SK-N-SH (cell line): ENCODE data around the gene TMEM132D. TPM values are rescaled to one million over a fixed set of nuclear protein-coding genes. Genes with fewer than 3 reads are reported as not detected.

Experiments used
- CTCF ChIA-PET: fragments of 300-600, 350-600 bp; formaldehyde crosslinking; extraction: SDS; loops from one replicate; lab custom pipeline; 2021; lab: Yijun Ruan, JAX
- POLR2A ChIA-PET: fragments of 350-600 bp; sonication (Branson Sonifier 250); formaldehyde crosslinking; extraction: SDS; loops from one replicate; lab custom pipeline; 2020; ENCODE audit warnings: antibody characterized with exemption, inconsistent platforms; lab: Yijun Ruan, JAX
- DNase-seq: peaks from one replicate; pipeline ENCODE4 v3.0.0; 2012
- H2AFZ ChIP-seq: fragments of 200-600 bp; sonication (generic); 2 replicates; pipeline ENCODE4 v1.8.1; 2016; ENCODE audit warnings: antibody characterized with exemption, mild to moderate bottlenecking, low read depth
- H3F3A ChIP-seq: fragments of 200-600 bp; sonication (generic); replicated peaks from 2 replicates; pipeline ENCODE3; 2016; ENCODE audit warnings: antibody characterized with exemption, mild to moderate bottlenecking; ENCODE audit not compliant: insufficient read depth
- H3K27ac ChIP-seq, 2 experiments: fragments of 200-500 bp in 1 of 2; fragments of 200-600 bp in 1 of 2; sonication (Bioruptor generic) in 1 of 2; sonication (generic), shearing (Covaris generic) in 1 of 2; 2 replicates each; pipeline versions ENCODE4 v1.5.1 to v1.6.1; 2014 to 2016; ENCODE audit warnings: low read depth in 2 of 2, inconsistent platforms in 1 of 2, low read length in 1 of 2, mild to moderate bottlenecking in 1 of 2, mixed read lengths in 1 of 2
- H3K27me3 ChIP-seq: fragments of 200-600 bp; sonication (generic), shearing (Covaris generic); 2 replicates; pipeline ENCODE4 v1.6.1; 2016; ENCODE audit warnings: mixed run types; ENCODE audit not compliant: insufficient read depth
- H3K36me3 ChIP-seq, 2 experiments: fragments of 200-500 bp in 1 of 2; fragments of 200-600 bp in 1 of 2; sonication (Bioruptor generic) in 1 of 2; sonication (generic) in 1 of 2; replicated peaks in 1 of 2; 2 replicates each; pipeline versions ENCODE3 to v1.5.1; 2014 to 2016; ENCODE audit warnings: low read length in 1 of 2, mild to moderate bottlenecking in 1 of 2; ENCODE audit not compliant: insufficient read depth in 2 of 2, control insufficient read depth in 1 of 2
- H3K4me1 ChIP-seq, 2 experiments: fragments of 200-500 bp in 1 of 2; fragments of 200-600 bp in 1 of 2; sonication (Bioruptor generic) in 1 of 2; sonication (generic), shearing (Covaris generic) in 1 of 2; 2 replicates each; pipeline versions ENCODE4 v1.5.1 to v1.6.1; 2014 to 2016; ENCODE audit warnings: low read depth in 1 of 2, low read length in 1 of 2, mixed run types in 1 of 2; ENCODE audit not compliant: insufficient read depth in 2 of 2, control insufficient read depth in 1 of 2
- H3K4me2 ChIP-seq: fragments of 200-600 bp; sonication (generic), shearing (Covaris generic); 2 replicates; pipeline ENCODE4 v1.6.1; 2017; ENCODE audit warnings: mixed run types
- H3K4me3 ChIP-seq, 2 experiments: fragments of 200-500 bp in 1 of 2; fragments of 200-600 bp in 1 of 2; sonication (Bioruptor generic) in 1 of 2; sonication (generic), shearing (Covaris generic) in 1 of 2; 2 replicates each; pipeline versions ENCODE4 v1.5.1 to v1.8.1; 2014 to 2016; ENCODE audit warnings: low read depth in 2 of 2, inconsistent platforms in 1 of 2, low read length in 1 of 2, mild to moderate bottlenecking in 1 of 2, mixed read lengths in 1 of 2, moderate library complexity in 1 of 2
- H3K79me2 ChIP-seq: fragments of 200-600 bp; sonication (generic); 2 replicates; pipeline ENCODE4 v1.8.1; 2017; ENCODE audit warnings: mild to moderate bottlenecking; ENCODE audit not compliant: insufficient read depth
- H3K9ac ChIP-seq: fragments of 200-600 bp; sonication (generic); 2 replicates; pipeline ENCODE4 v1.6.1; 2017; ENCODE audit warnings: mixed run types
- H3K9me2 ChIP-seq: fragments of 200-600 bp; sonication (generic); 2 replicates; pipeline ENCODE4 v1.6.1; 2017; ENCODE audit warnings: mixed run types
- H3K9me3 ChIP-seq: fragments of 200-600 bp; sonication (generic); 2 replicates; pipeline ENCODE4 v1.6.1; 2017; ENCODE audit warnings: mixed run types, mild to moderate bottlenecking, moderate library complexity
- H4K20me1 ChIP-seq: fragments of 200-600 bp; sonication (generic); 2 replicates; pipeline ENCODE4 v1.6.1; 2017; ENCODE audit warnings: mild to moderate bottlenecking, mixed run types; ENCODE audit not compliant: insufficient read depth
- EP300 ChIP-seq, 2 experiments: IDR thresholded peaks; 2 replicates each; pipeline versions ENCODE4 v1.4.0 to v1.6.1; 2012; ENCODE audit warnings: borderline replicate concordance in 1 of 2, low read depth in 1 of 2, low read length in 1 of 2
- EZH2phosphoT487 ChIP-seq: fragments of 200-600 bp; sonication (generic); IDR thresholded peaks from 2 replicates; pipeline ENCODE4 v1.6.1; 2017; ENCODE audit warnings: low read depth, mixed run types, mild to moderate bottlenecking, antibody characterized with exemption, moderate library complexity, borderline replicate concordance
- GATA2 ChIP-seq: sonication (generic); formaldehyde crosslinking; IDR thresholded peaks from 2 replicates; pipeline ENCODE4 v1.5.0; 2020; ENCODE audit warnings: mild to moderate bottlenecking, missing genetic modification reagents
- MXI1 ChIP-seq: IDR thresholded peaks from 2 replicates; pipeline ENCODE4 v1.6.1; 2012; ENCODE audit warnings: mild to moderate bottlenecking, low read depth, low read length, improper control_type of control experiment
- RAD21 ChIP-seq: IDR thresholded peaks from 2 replicates; pipeline ENCODE4 v1.6.1; 2012; ENCODE audit warnings: mild to moderate bottlenecking, low read length
- RFX5 ChIP-seq: IDR thresholded peaks from 2 replicates; pipeline ENCODE4 v1.6.1; 2012; ENCODE audit warnings: mild to moderate bottlenecking, improper control_type of control experiment, low read length
- RXRA ChIP-seq: IDR thresholded peaks from 2 replicates; pipeline ENCODE4 v1.4.0; 2012; ENCODE audit warnings: low read depth, mild to moderate bottlenecking, borderline replicate concordance
- SIN3A ChIP-seq: IDR thresholded peaks from 2 replicates; pipeline ENCODE4 v1.6.1; 2012; ENCODE audit warnings: low read depth, mild to moderate bottlenecking, low read length, moderate library complexity, borderline replicate concordance
- SMC3 ChIP-seq: IDR thresholded peaks from 2 replicates; pipeline ENCODE4 v1.6.1; 2012; ENCODE audit warnings: low read depth, low read length, improper control_type of control experiment
- TCF12 ChIP-seq: IDR thresholded peaks from 2 replicates; pipeline ENCODE4 v1.4.0; 2012
- TEAD4 ChIP-seq: IDR thresholded peaks from 2 replicates; pipeline ENCODE4 v1.4.0; 2012; ENCODE audit warnings: mild to moderate bottlenecking, borderline replicate concordance; ENCODE audit not compliant: insufficient read depth
- YY1 ChIP-seq: IDR thresholded peaks from 2 replicates; pipeline ENCODE4 v1.4.0; 2012; ENCODE audit warnings: low read depth, mild to moderate bottlenecking
- WGBS: methylation state at CpG from one replicate; pipeline ENCODE4 v1.1.6; 2017; ENCODE audit warnings: low lambda C conversion rate; 5-methylcytosine and 5-hydroxymethylcytosine counted together
- polyA plus RNA-seq, 3 experiments: library from polyadenylated mRNA; depleted of rRNA; stranded (reverse); fragments of >200 nt; gene quantifications; 2 replicates each; pipeline ENCODE4 v1.2.3, GENCODE V29; 2012
- TF ChIP-seq, protein P1 (sequence below): IDR thresholded peaks from 2 replicates; pipeline ENCODE4 v1.6.1; 2012; ENCODE audit warnings: mild to moderate bottlenecking, low read depth, low read length, moderate library complexity
- TF ChIP-seq, protein P2 (sequence below): fragments of 150-350 bp; IDR thresholded peaks from 2 replicates; pipeline ENCODE4 v1.6.1; 2017; ENCODE audit warnings: antibody characterized with exemption, low read length, low read depth, borderline replicate concordance
- TF ChIP-seq, protein P3 (sequence below): IDR thresholded peaks from 2 replicates; pipeline ENCODE4; 2012
- TF ChIP-seq, protein P4 (sequence below): IDR thresholded peaks from 2 replicates; pipeline ENCODE4 v1.4.0; 2012; ENCODE audit warnings: low read depth, borderline replicate concordance
- TF ChIP-seq, protein P5 (sequence below): fragments of 150-350 bp; IDR thresholded peaks from 2 replicates; pipeline ENCODE4 v1.6.1; 2016; ENCODE audit warnings: mild to moderate bottlenecking, low read depth, low read length

TMEM132D gene
- polyA plus RNA-seq, 1 of the 3 experiments (the other 2 are of a cell fraction): not detected

DNA sequence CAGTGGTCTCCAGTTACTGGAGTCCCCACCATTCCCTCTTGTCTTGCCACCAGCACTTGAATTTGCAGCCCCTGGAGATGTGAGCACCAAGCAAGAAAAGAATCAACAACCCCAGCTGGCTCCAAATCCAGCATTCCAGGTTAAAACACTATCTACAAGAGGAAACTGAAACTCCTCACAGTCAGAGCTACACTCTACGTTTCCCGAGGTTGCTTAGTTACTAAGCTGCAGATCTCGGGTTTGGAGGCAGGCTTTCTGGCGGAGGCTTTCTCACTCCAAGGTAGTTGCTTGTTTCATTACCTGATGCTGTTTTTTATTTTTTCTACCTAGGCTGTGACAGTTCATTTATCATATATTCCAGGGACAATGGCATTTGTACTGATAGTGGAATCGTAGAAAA, 802.4 kb downstream of the TMEM132D start:
- 35% methylated on average over 5 of the region's 5 CpGs for WGBS
- POLR2A ChIA-PET: no interaction called here

DNA sequence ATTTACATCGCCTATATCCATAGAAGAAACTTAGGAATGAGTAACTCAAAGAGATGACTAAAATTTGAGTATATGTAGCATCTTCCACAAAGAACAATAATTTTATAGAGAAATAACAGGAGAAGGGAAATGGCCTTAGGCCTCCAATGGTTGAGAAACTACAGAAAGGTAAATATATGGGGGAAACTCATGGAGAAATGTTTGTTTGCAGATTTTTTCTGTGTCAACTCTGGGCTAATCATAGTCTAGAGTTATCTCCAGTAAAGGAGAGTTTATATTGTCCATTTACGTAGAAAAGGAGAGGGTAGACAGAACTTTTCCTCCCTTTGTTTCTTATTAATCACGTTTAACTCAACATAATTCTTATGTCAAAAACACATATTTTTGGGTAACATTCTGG, 806.4 kb downstream of the TMEM132D start:
- no peaks in the 10 kb centered on the region for H4K20me1 ChIP-seq
- H3K36me3 ChIP-seq: no peaks in the 10 kb centered on the region
- H3K9me3 ChIP-seq: no peaks in the 10 kb centered on the region
- no peaks in the 10 kb centered on the region for H3K9me2 ChIP-seq
- WGBS: 32% methylated on average over 3 of the region's 3 CpGs
- H3K27ac ChIP-seq: no peak overlapping the region
- no peaks in the 10 kb centered on the region for H3K79me2 ChIP-seq
- no peaks in the 10 kb centered on the region for H3F3A ChIP-seq
- no peak for DNase-seq
- H2AFZ ChIP-seq: no peak overlapping the region
- H3K4me2 ChIP-seq: no peak overlapping the region
- no peaks in the 10 kb centered on the region for H3K4me1 ChIP-seq
- ChIA-PET CTCF (no interaction called here), POLR2A (no interaction called here)
- no peak overlapping the region for H3K9ac ChIP-seq
- no peak overlapping the region for H3K4me3 ChIP-seq
- H3K27me3 ChIP-seq: no peaks in the 10 kb centered on the region
- TF ChIP-seq, protein P1, sequence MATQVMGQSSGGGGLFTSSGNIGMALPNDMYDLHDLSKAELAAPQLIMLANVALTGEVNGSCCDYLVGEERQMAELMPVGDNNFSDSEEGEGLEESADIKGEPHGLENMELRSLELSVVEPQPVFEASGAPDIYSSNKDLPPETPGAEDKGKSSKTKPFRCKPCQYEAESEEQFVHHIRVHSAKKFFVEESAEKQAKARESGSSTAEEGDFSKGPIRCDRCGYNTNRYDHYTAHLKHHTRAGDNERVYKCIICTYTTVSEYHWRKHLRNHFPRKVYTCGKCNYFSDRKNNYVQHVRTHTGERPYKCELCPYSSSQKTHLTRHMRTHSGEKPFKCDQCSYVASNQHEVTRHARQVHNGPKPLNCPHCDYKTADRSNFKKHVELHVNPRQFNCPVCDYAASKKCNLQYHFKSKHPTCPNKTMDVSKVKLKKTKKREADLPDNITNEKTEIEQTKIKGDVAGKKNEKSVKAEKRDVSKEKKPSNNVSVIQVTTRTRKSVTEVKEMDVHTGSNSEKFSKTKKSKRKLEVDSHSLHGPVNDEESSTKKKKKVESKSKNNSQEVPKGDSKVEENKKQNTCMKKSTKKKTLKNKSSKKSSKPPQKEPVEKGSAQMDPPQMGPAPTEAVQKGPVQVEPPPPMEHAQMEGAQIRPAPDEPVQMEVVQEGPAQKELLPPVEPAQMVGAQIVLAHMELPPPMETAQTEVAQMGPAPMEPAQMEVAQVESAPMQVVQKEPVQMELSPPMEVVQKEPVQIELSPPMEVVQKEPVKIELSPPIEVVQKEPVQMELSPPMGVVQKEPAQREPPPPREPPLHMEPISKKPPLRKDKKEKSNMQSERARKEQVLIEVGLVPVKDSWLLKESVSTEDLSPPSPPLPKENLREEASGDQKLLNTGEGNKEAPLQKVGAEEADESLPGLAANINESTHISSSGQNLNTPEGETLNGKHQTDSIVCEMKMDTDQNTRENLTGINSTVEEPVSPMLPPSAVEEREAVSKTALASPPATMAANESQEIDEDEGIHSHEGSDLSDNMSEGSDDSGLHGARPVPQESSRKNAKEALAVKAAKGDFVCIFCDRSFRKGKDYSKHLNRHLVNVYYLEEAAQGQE: no peak
- TF ChIP-seq GATA2 (CRISPR knock-in tag) (no peak), MXI1 (no peak), RFX5 (no peak), SIN3A (no peak), TEAD4 (no peak), RAD21 (no peak)
- TF ChIP-seq, protein P2, sequence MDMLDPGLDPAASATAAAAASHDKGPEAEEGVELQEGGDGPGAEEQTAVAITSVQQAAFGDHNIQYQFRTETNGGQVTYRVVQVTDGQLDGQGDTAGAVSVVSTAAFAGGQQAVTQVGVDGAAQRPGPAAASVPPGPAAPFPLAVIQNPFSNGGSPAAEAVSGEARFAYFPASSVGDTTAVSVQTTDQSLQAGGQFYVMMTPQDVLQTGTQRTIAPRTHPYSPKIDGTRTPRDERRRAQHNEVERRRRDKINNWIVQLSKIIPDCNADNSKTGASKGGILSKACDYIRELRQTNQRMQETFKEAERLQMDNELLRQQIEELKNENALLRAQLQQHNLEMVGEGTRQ: no peak
- TF ChIP-seq, protein P3, sequence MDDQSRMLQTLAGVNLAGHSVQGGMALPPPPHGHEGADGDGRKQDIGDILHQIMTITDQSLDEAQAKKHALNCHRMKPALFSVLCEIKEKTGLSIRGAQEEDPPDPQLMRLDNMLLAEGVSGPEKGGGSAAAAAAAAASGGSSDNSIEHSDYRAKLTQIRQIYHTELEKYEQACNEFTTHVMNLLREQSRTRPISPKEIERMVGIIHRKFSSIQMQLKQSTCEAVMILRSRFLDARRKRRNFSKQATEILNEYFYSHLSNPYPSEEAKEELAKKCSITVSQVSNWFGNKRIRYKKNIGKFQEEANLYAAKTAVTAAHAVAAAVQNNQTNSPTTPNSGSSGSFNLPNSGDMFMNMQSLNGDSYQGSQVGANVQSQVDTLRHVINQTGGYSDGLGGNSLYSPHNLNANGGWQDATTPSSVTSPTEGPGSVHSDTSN: no peak

More for the DNA sequence above, 802.4 kb downstream of the TMEM132D start:
- H3K4me1 ChIP-seq: no peaks in the 10 kb centered on the region
- H3K9me3 ChIP-seq: no peaks in the 10 kb centered on the region
- no peaks in the 10 kb centered on the region for H3K27me3 ChIP-seq
- DNase-seq: no peak
- no peak overlapping the region for H3K4me3 ChIP-seq
- TF ChIP-seq YY1: no peak
- TF ChIP-seq, protein P2: no peak
- TF ChIP-seq EP300 (IDR thresholded peaks at IDR 0.05; ENCODE audit: borderline replicate concordance in 1 of 2, low read depth in 1 of 2, low read length in 1 of 2): no peak
- TF ChIP-seq, protein P4, sequence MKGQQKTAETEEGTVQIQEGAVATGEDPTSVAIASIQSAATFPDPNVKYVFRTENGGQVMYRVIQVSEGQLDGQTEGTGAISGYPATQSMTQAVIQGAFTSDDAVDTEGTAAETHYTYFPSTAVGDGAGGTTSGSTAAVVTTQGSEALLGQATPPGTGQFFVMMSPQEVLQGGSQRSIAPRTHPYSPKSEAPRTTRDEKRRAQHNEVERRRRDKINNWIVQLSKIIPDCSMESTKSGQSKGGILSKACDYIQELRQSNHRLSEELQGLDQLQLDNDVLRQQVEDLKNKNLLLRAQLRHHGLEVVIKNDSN: no peak
- no peak for TF ChIP-seq SMC3
- no peak for TF ChIP-seq RXRA
- TF ChIP-seq TCF12: no peak
- TF ChIP-seq MXI1: no peak
- TF ChIP-seq, protein P5, sequence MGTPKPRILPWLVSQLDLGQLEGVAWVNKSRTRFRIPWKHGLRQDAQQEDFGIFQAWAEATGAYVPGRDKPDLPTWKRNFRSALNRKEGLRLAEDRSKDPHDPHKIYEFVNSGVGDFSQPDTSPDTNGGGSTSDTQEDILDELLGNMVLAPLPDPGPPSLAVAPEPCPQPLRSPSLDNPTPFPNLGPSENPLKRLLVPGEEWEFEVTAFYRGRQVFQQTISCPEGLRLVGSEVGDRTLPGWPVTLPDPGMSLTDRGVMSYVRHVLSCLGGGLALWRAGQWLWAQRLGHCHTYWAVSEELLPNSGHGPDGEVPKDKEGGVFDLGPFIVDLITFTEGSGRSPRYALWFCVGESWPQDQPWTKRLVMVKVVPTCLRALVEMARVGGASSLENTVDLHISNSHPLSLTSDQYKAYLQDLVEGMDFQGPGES: no peak
- TF ChIP-seq TEAD4: no peak
- no peak for TF ChIP-seq EZH2phosphoT487
- no peaks in the 10 kb centered on the region for H4K20me1 ChIP-seq
- H3K9ac ChIP-seq: no peak overlapping the region
- no peaks in the 10 kb centered on the region for H3K79me2 ChIP-seq
- H3K36me3 ChIP-seq: no peaks in the 10 kb centered on the region
- no peaks in the 10 kb centered on the region for H3F3A ChIP-seq
- H2AFZ ChIP-seq: no peak overlapping the region
- no peaks in the 10 kb centered on the region for H3K9me2 ChIP-seq
- no peak overlapping the region for H3K27ac ChIP-seq
- CTCF ChIA-PET: no interaction called here
- H3K4me2 ChIP-seq: no peak overlapping the region
